HuH-7 (cell line): Measurements from ENCODE around the gene PHKB.

ENCODE experiments used
- DNase-seq: peaks from one replicate; pipeline ENCODE4 v3.0.0; 2011; ENCODE audit warnings: low spot score

PHKB gene

GRCh38 chr16:47731252-47731651 lies 270.1 kb downstream of the PHKB start:
- DNase-seq = no peak

- no peak for DNase-seq
Measured at GRCh38 chr16:47732122-47732521, 271.0 kb downstream of the PHKB start.

- DNase-seq = no peak
Measured at GRCh38 chr16:47732523-47733111, 271.5 kb downstream of the PHKB start.

GRCh38 chr16:47734081-47734857 lies 273.1 kb downstream of the PHKB start:
- DNase-seq = no peak

- no peak for DNase-seq
Measured at GRCh38 chr16:47734987-47735594, 274.0 kb downstream of the PHKB start.

GRCh38 chr16:47750371-47750770 lies 289.2 kb downstream of the PHKB start:
- DNase-seq = no peak
